CD14-positive monocyte (primary cell): Measurements from ENCODE around the gene RSAD2. TPM values are rescaled to one million over a fixed set of nuclear protein-coding genes. Genes with fewer than 3 reads are reported as not detected.

Source experiments
- DNase-seq, 3 donors: peaks; one replicate each; pipeline ENCODE4 v3.0.0-alpha.2; 2011 to 2022
- H2AFZ ChIP-seq: 2 replicates; pipeline ENCODE4 v1.6.0; 2012; ENCODE audit warnings: mild to moderate bottlenecking, low read depth, low read length, inconsistent platforms; ENCODE audit not compliant: insufficient read depth, poor library complexity, severe bottlenecking
- H3K27ac ChIP-seq, 2 donors: 1 replicate in 1 of 2; 2 replicates in 1 of 2; pipeline ENCODE4 v1.5.1; 2012 to 2013; ENCODE audit warnings: low read length in 2 of 2, control low read depth in 1 of 2, inconsistent platforms in 1 of 2, low read depth in 1 of 2, mild to moderate bottlenecking in 1 of 2
- H3K27me3 ChIP-seq, 2 donors: one replicate each; pipeline versions ENCODE4 v1.6.0 to v1.6.1; 2011 to 2013; ENCODE audit warnings: low read length in 2 of 2; ENCODE audit not compliant: control insufficient read depth in 2 of 2, insufficient read depth in 2 of 2
- H3K36me3 ChIP-seq, 2 donors: replicated peaks in 1 of 2; 1 replicate in 1 of 2; 2 replicates in 1 of 2; pipeline versions ENCODE4 v1.5.1 to v1.6.1; 2012 to 2013; ENCODE audit warnings: low read length in 2 of 2, control low read depth in 1 of 2, inconsistent platforms in 1 of 2, mild to moderate bottlenecking in 1 of 2; ENCODE audit not compliant: insufficient read depth in 2 of 2, control insufficient read depth in 1 of 2
- H3K4me1 ChIP-seq, 2 donors: 1 replicate in 1 of 2; 2 replicates in 1 of 2; pipeline versions ENCODE4 v1.5.1 to v1.6.1; 2012 to 2013; ENCODE audit warnings: low read length in 2 of 2, control low read depth in 1 of 2, inconsistent platforms in 1 of 2, mild to moderate bottlenecking in 1 of 2, moderate library complexity in 1 of 2; ENCODE audit not compliant: insufficient read depth in 2 of 2, control insufficient read depth in 1 of 2
- H3K4me2 ChIP-seq: replicated peaks from 2 replicates; pipeline ENCODE3; 2012; ENCODE audit warnings: low read length, moderate library complexity, mild to moderate bottlenecking; ENCODE audit not compliant: poor library complexity, severe bottlenecking; ENCODE audit errors: extremely low read depth
- H3K4me3 ChIP-seq, 3 experiments: fragments of 200-600 bp in 1 of 3; sonication (generic) in 1 of 3; replicated peaks in 1 of 3; 1 replicate in 2 of 3; 2 replicates in 1 of 3; pipeline ENCODE4 v1.5.1; 2011 to 2013; ENCODE audit warnings: low read length in 3 of 3, mild to moderate bottlenecking in 3 of 3, control low read depth in 2 of 3, low read depth in 2 of 3, inconsistent platforms in 1 of 3, moderate library complexity in 1 of 3
- H3K79me2 ChIP-seq: 2 replicates; pipeline ENCODE4 v1.6.0; 2012; ENCODE audit warnings: mild to moderate bottlenecking, control low read depth, inconsistent platforms, low read length, moderate library complexity; ENCODE audit not compliant: insufficient read depth
- H3K9ac ChIP-seq: 2 replicates; pipeline ENCODE4 v1.6.0; 2017; ENCODE audit warnings: low read length, mild to moderate bottlenecking; ENCODE audit not compliant: insufficient read depth, poor library complexity, severe bottlenecking
- H3K9me3 ChIP-seq, 2 donors: replicated peaks in 1 of 2; 1 replicate in 1 of 2; 2 replicates in 1 of 2; pipeline versions ENCODE4 v1.5.1 to v1.6.1; 2012 to 2013; ENCODE audit warnings: low read length in 2 of 2, control low read depth in 1 of 2; ENCODE audit not compliant: control insufficient read depth in 1 of 2, insufficient read depth in 1 of 2
- H4K20me1 ChIP-seq: 2 replicates; pipeline ENCODE4 v1.6.0; 2012; ENCODE audit warnings: mild to moderate bottlenecking, low read length, control low read depth, moderate library complexity; ENCODE audit not compliant: insufficient read depth
- H3K27ac Mint-ChIP-seq, 7 donors: one replicate each; pipeline ENCODE4 v1.8.0; 2020; ENCODE audit warnings: mild to moderate bottlenecking in 7 of 7, mixed read lengths in 7 of 7, moderate library complexity in 6 of 7, inconsistent platforms in 2 of 7
- H3K27me3 Mint-ChIP-seq, 3 donors: one replicate each; pipeline ENCODE4 v1.8.0; 2021 to 2022; ENCODE audit warnings: low read depth in 3 of 3, mild to moderate bottlenecking in 3 of 3, mixed read lengths in 3 of 3, moderate library complexity in 3 of 3, inconsistent platforms in 1 of 3
- H3K36me3 Mint-ChIP-seq, 2 donors: one replicate each; pipeline ENCODE4 v1.8.0; 2020; ENCODE audit warnings: mixed read lengths in 2 of 2, inconsistent platforms in 1 of 2, mild to moderate bottlenecking in 1 of 2
- H3K4me1 Mint-ChIP-seq: one replicate; pipeline ENCODE4 v1.8.0; 2020; ENCODE audit warnings: mild to moderate bottlenecking, mixed read lengths
- H3K4me3 Mint-ChIP-seq, 2 donors: one replicate each; pipeline ENCODE4 v1.8.0; 2020; ENCODE audit warnings: mild to moderate bottlenecking in 2 of 2, mixed read lengths in 2 of 2, moderate library complexity in 1 of 2
- H3K9me3 Mint-ChIP-seq, 7 donors: one replicate each; pipeline ENCODE4 v1.8.0; 2020 to 2022; ENCODE audit warnings: mixed read lengths in 7 of 7, mild to moderate bottlenecking in 6 of 7, moderate library complexity in 6 of 7, inconsistent platforms in 2 of 7
- WGBS: methylation state at CpG from one replicate; pipeline ENCODE4 v1.1.5; 2013; ENCODE audit warnings: missing lambda C conversion rate; ENCODE audit not compliant: insufficient coverage; 5-methylcytosine and 5-hydroxymethylcytosine counted together
- intact Hi-C, 2 donors: fragments of 100-400 bp; cut with micrococcal nuclease; formaldehyde crosslinking; loops; one replicate each; pipeline versions ENCODE4 v1.15.0 to v1.15.1; 2023
- polyA plus RNA-seq, 3 donors: library from polyadenylated mRNA; depleted of rRNA in 1 of 3; unstranded in 2 of 3; stranded (reverse) in 1 of 3; fragments of 300-500 nt in 2 of 3; fragments of >200 nt in 1 of 3; fragmentation: Illumina TruSeq in 2 of 3; gene quantifications; 1 replicate in 2 of 3; 2 replicates in 1 of 3; pipeline ENCODE4 v1.2.3, GENCODE V29; 2012 to 2021
- TF ChIP-seq, protein P1 (sequence below): fragments of 200-600 bp; IDR thresholded peaks from one replicate; pipeline ENCODE4 v1.8.0; 2022; ENCODE audit warnings: antibody characterized with exemption, mild to moderate bottlenecking

The RSAD2 gene
- polyA plus RNA-seq, 3 donors: 6.0 to 12.6 (median 10.3) TPM

DNA sequence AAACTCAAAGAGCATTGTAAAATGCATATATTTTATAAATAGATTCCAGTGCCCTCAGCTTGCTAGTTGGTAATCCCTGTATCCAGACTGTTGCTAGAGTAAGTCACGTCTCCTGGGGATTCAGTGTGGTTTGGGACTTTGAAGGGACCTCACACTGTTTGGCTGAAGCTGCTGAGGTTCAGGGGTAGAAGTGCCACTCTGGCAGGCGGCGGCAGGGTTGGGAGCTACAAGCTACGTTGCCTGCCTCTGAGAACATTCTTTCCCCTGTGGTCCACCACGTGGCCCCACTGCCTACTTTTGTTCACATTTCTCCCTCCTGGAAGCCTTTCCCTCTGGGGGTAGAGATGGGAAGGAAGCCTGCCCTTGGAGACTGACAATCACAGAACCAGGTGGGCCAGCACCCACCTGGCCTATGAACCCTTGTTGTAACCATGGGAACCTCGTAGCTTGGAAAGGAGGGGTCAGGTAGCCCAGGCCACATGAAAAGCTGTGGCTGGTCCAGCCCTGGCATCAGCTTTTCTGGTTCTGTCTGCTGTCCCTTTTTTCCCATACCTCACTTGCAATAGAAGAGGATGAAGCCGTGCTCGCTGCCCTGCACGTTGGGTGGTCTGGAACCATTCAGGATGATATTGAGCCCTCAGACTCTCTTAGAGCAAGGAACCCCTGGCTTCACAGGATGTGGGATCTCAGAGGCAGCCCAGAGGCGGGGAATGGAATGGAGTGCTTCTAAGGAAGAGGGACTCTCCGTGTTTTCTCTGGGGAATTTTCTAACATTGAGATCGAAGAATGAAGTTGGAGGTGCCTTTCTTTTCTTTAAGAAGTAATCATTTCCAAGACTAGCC is 42.5 kb downstream of the RSAD2 start:
- Histone ChIP-seq H3K4me2 (no peak overlapping the region), H3K9ac (no peak overlapping the region), H3K79me2 (peaks cover 4% of the 10 kb centered on the region), H3K27me3 (no peaks in the 10 kb centered on the region), H3K4me1 (peaks cover 11 to 13% of the 10 kb centered on the region in 2 donors), H3K27ac (no peak overlapping the region), H3K4me3 (no peak overlapping the region), H2AFZ (no peak overlapping the region), H4K20me1 (no peaks in the 10 kb centered on the region), H3K9me3 (no peaks in the 10 kb centered on the region), H3K36me3 (no peaks in the 10 kb centered on the region)
- Mint-ChIP-seq H3K4me1 (peaks cover 21% of the 10 kb centered on the region), H3K4me3 (no peak overlapping the region), H3K27ac (no peak overlapping the region), H3K9me3 (peaks cover 0 to 3% (median 0%) of the 10 kb centered on the region in 7 donors), H3K36me3 (peaks cover 0 to 3% of the 10 kb centered on the region in 2 donors), H3K27me3 (peaks cover 2 to 15% (median 11%) of the 10 kb centered on the region in 3 donors)
- WGBS: 38% methylated on average over 2 of the region's 12 CpGs
- intact Hi-C loops: loop anchor here (5.0 to 10.0 kb wide), 2 partner anchors 85 to 92 kb away; no protein-coding TSS in a partner anchor
- TF ChIP-seq, protein P1, sequence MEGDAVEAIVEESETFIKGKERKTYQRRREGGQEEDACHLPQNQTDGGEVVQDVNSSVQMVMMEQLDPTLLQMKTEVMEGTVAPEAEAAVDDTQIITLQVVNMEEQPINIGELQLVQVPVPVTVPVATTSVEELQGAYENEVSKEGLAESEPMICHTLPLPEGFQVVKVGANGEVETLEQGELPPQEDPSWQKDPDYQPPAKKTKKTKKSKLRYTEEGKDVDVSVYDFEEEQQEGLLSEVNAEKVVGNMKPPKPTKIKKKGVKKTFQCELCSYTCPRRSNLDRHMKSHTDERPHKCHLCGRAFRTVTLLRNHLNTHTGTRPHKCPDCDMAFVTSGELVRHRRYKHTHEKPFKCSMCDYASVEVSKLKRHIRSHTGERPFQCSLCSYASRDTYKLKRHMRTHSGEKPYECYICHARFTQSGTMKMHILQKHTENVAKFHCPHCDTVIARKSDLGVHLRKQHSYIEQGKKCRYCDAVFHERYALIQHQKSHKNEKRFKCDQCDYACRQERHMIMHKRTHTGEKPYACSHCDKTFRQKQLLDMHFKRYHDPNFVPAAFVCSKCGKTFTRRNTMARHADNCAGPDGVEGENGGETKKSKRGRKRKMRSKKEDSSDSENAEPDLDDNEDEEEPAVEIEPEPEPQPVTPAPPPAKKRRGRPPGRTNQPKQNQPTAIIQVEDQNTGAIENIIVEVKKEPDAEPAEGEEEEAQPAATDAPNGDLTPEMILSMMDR: no peak
- DNase-seq: no peak

- Histone ChIP-seq H3K27ac (no peak overlapping the region), H3K4me1 (peaks cover 11 to 13% of the 10 kb centered on the region in 2 donors), H2AFZ (no peak overlapping the region), H4K20me1 (no peaks in the 10 kb centered on the region), H3K4me2 (no peak overlapping the region), H3K36me3 (no peaks in the 10 kb centered on the region), H3K79me2 (peaks cover 7% of the 10 kb centered on the region), H3K9ac (no peak overlapping the region), H3K9me3 (no peaks in the 10 kb centered on the region), H3K27me3 (no peaks in the 10 kb centered on the region), H3K4me3 (no peak overlapping the region)
- no peak for DNase-seq
- H3K4me3 Mint-ChIP-seq: no peak overlapping the region
- H3K4me1 Mint-ChIP-seq: peaks cover 21% of the 10 kb centered on the region
- WGBS: no CpG with 5 or more reads among the region's 4 CpGs
- H3K36me3 Mint-ChIP-seq: peaks cover 0 to 3% of the 10 kb centered on the region in 2 donors
- intact Hi-C loops: loop anchor here in 1 of 2 donors (5.0 kb wide), 1 partner anchor 92 kb away; no protein-coding TSS in a partner anchor
- H3K27me3 Mint-ChIP-seq: peaks cover 2 to 15% (median 11%) of the 10 kb centered on the region in 3 donors
- TF ChIP-seq, protein P1: no peak
- peaks cover 0 to 3% (median 0%) of the 10 kb centered on the region in 7 donors for H3K9me3 Mint-ChIP-seq
- no peak overlapping the region for H3K27ac Mint-ChIP-seq
Measured at GRCh38 chr2:6920743-6921064, 43.1 kb downstream of the RSAD2 start.
